Measurements from ENCODE around the gene CDH26.

Gene CDH26

DNA sequence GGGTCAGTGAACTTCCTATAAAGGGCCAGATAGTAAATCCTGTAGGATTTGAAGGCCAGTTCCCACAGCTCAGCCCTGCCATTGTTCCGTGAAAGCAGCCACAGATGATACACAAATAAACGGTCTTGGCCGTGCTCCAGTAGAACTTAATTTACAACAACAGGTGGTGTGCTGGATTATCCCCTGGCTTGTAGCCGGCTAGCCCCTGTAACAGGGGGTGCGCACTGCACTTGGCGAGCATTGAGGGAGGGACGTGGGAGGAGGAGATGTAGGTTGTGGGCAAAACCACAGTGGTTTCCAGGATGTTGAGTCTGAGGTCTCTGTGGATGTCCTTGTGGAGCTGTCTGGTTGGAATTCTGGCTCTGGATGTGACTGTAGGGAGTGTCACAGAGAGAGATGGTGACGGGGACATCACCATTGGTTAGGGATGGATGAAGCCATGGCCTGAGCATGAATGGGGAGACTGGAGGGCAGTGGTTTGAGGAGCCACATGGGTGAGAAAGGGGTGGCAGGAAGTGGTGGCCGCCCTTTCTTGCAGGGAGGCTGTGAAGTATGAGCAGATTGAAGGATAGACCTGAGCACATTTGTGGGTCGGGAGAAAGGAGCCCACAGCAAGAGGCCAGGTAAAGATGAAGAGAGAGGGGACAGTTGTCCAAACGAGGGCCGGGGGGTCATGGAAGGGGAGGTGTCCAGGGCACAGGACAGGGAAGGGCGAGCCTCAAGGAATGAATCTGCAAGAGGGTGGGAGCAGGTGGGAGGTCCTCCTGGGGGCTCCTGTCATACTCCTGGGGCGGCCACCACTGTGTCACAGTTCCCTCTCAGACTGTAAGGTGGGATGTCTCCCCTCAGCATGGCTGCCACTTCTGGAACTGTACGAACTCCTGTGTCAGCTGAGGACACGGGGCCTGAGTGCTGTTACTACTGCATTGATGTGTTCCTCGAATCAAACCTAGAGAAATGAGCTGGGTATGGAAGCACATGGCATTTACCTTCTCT, 53.6 kb downstream of the CDH26 start:
- H3K4me3 ChIP-seq (ENCODE audit: low read depth, low read length): no peak overlapping the region
- TF ChIP-seq, protein P1, sequence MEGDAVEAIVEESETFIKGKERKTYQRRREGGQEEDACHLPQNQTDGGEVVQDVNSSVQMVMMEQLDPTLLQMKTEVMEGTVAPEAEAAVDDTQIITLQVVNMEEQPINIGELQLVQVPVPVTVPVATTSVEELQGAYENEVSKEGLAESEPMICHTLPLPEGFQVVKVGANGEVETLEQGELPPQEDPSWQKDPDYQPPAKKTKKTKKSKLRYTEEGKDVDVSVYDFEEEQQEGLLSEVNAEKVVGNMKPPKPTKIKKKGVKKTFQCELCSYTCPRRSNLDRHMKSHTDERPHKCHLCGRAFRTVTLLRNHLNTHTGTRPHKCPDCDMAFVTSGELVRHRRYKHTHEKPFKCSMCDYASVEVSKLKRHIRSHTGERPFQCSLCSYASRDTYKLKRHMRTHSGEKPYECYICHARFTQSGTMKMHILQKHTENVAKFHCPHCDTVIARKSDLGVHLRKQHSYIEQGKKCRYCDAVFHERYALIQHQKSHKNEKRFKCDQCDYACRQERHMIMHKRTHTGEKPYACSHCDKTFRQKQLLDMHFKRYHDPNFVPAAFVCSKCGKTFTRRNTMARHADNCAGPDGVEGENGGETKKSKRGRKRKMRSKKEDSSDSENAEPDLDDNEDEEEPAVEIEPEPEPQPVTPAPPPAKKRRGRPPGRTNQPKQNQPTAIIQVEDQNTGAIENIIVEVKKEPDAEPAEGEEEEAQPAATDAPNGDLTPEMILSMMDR (IDR thresholded peaks at IDR 0.05; ENCODE audit: borderline replicate concordance, insufficient read depth, low read depth, low read length): no peak

DNA sequence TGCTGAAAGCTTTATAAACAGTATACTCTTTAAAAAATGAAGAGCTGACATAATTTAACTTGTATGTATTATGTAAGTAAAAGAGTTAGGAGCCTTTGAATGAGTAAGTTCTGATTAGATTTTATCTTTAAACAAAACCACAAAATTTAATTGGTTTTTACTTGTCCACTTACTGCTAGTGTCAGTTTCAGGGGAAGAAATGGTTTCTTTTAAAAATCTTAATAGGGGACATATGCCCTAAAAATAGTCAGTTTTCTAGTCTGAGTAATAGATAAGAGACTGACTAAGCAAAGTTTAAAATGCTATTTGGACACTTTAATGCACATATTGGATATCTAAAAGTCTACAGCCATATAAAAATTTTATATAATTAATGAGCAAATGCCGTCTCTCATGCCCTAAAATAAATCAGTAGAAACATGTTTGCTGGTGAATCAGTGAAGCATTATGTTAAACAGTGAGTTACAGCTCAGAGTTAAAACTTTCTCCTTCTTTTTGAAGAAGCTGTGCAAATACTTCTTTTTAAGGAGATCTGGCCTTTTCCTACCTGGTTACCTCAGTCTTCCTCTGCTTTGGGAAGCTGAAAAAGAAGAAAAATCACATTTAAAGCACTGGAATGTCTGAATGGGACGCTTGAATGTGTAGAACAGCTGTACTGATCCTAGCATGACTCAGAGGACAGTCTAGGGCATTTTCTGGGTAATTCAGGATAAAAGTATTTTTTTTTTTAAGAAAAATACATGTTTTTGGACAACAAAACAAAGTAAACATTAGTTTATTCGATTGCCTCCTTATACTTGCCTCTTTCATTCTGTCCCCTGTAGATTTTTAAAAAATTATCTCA, 55.3 kb downstream of the CDH26 start:
- no peak overlapping the region for H3K4me3 ChIP-seq (ENCODE audit: low read depth, low read length)
- TF ChIP-seq, protein P1 (IDR thresholded peaks at IDR 0.05; ENCODE audit: borderline replicate concordance, insufficient read depth, low read depth, low read length): no peak

DNA sequence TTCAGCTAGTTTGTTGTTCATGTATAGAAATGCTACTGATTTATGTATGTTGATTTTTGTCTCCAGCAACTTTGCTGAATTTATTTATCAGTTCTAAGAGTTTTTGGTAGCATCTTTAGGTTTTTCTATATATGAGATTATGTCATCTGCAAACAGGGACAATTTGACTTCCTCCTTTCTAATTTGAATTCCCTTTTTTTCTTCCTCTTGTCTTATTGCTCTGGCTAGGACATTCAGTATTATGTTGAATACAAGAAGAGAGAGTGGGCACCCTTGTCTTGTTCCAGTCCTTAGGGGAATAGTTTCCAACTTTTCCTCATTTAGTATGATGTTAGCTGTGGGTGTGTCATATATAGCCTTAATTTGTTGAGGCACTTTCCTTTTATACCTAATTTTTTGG, 58.2 kb downstream of the CDH26 start:
- TF ChIP-seq, protein P1 (IDR thresholded peaks at IDR 0.05; ENCODE audit: borderline replicate concordance, insufficient read depth, low read depth, low read length): no peak
- no peak overlapping the region for H3K4me3 ChIP-seq (ENCODE audit: low read depth, low read length)

DNA sequence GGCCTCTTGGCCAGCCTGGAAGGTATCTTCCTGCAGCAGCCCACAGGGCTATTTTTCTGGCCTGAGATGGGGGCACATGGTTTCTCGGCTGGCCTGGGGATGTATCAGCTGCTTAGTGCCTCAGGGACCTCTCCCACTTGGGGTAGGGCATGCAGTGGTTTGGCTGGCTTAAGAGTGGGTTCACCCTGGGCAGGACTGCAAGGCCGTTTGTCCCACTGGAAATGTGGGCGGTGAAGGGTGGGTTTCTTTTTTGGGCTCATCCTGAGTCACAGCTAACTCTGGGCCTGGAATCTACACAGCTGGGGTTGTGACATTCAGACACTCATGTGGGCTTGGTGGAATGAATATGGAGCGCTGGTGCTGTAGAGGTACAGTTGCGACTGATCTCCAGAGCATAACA, 62.0 kb downstream of the CDH26 start:
- no peak overlapping the region for H3K4me3 ChIP-seq (ENCODE audit: low read depth, low read length)
- TF ChIP-seq, protein P1 (IDR thresholded peaks at IDR 0.05; ENCODE audit: borderline replicate concordance, insufficient read depth, low read depth, low read length): no peak

DNA sequence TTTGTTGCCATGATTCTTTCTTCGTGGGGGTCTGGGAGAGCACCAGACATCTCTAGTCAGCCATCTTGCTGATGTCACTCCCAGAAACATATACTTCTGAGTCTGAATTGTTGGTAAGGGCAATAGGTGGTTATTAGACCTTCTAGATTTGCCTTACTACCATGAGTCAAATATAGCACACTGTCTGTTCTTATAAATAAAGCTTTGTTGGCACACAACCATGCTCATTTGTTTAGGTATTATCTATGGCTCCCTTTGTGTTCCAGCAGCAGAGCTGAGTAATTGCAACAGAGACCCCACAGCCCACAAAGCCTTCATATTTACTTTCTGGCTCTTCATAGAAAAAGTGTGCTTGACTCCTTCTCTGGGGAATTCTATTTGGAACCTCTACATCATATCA, 62.9 kb downstream of the CDH26 start:
- no peak overlapping the region for H3K4me3 ChIP-seq (ENCODE audit: low read depth, low read length)
- TF ChIP-seq, protein P1 (IDR thresholded peaks at IDR 0.05; ENCODE audit: borderline replicate concordance, insufficient read depth, low read depth, low read length): no peak

DNA sequence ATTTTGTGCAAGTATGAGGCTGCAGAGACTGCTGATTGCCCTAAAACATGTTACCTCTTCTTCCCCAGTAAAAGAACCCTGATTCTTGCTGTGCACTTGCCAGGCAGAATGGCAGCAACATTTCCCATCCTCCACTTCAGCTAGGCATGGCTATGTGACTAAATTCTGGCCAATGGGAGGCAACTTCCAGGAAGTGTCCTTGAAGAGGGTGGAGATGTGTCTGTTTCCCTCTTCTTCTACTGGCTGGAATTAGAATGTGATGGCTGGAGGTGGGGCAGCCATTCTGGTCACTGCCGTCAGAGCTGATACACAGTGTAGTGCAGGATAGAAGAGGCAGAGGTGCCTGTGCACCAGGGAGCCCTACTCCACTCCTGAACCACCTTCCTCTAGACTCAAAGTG, 64.6 kb downstream of the CDH26 start:
- TF ChIP-seq, protein P1 (IDR thresholded peaks at IDR 0.05; ENCODE audit: borderline replicate concordance, insufficient read depth, low read depth, low read length): no peak
- no peak overlapping the region for H3K4me3 ChIP-seq (ENCODE audit: low read depth, low read length)

Data from GM12875 (cell line).